Myocyte (in vitro differentiated cells): ENCODE results near the gene CACNA2D3. TPM values are rescaled to one million over a fixed set of nuclear protein-coding genes. Genes with fewer than 3 reads are reported as not detected.

Experiments
- DNase-seq: peaks from one replicate; pipeline ENCODE4 v3.0.0-alpha.2; 2012; ENCODE audit warnings: low read depth
- total RNA-seq: library from RNA; depleted of rRNA; stranded (reverse); fragments of >200 nt; gene quantifications from 2 replicates; pipeline ENCODE4 v1.2.3, GENCODE V29; 2014

CACNA2D3 gene
- total RNA-seq, 1 donor from 2014 or later = 0.11 TPM

- DNase-seq = no peak
These were observed 708.8 kb downstream of the CACNA2D3 start for GRCh38 chr3:54831112-54831511.

GRCh38 chr3:54832876-54833275, 710.5 kb downstream of the CACNA2D3 start:
- no peak for DNase-seq

- DNase-seq = no peak
These were observed 713.3 kb downstream of the CACNA2D3 start for GRCh38 chr3:54835701-54836100.

GRCh38 chr3:54836871-54837270, 714.5 kb downstream of the CACNA2D3 start:
- no peak for DNase-seq

- DNase-seq = no peak
These were observed 715.6 kb downstream of the CACNA2D3 start for GRCh38 chr3:54837964-54838363.

- no peak for DNase-seq
These were observed 719.1 kb downstream of the CACNA2D3 start for GRCh38 chr3:54841471-54841870.

GRCh38 chr3:54843352-54843751, 721.0 kb downstream of the CACNA2D3 start:
- DNase-seq = no peak

- DNase-seq = no peak
These were observed 721.9 kb downstream of the CACNA2D3 start for GRCh38 chr3:54844211-54844610.

GRCh38 chr3:54845011-54845410, 722.7 kb downstream of the CACNA2D3 start:
- no peak for DNase-seq

GRCh38 chr3:54845551-54845950, 723.2 kb downstream of the CACNA2D3 start:
- DNase-seq = no peak

- DNase-seq = no peak
These were observed 723.8 kb downstream of the CACNA2D3 start for GRCh38 chr3:54846119-54846518.

GRCh38 chr3:54847361-54847760, 725.0 kb downstream of the CACNA2D3 start:
- no peak for DNase-seq

- DNase-seq = no peak
These were observed 727.0 kb downstream of the CACNA2D3 start for GRCh38 chr3:54849360-54849759.

GRCh38 chr3:54850484-54851018, 728.2 kb downstream of the CACNA2D3 start:
- no peak for DNase-seq

- DNase-seq = peak; percentile 69
These were observed 731.4 kb downstream of the CACNA2D3 start for GRCh38 chr3:54853573-54854404.

- DNase-seq = peak; percentile 52
These were observed 733.9 kb downstream of the CACNA2D3 start for GRCh38 chr3:54856271-54856670.

- DNase-seq = peak; percentile 62
These were observed 735.0 kb downstream of the CACNA2D3 start for GRCh38 chr3:54857343-54857742.

- DNase-seq = no peak
These were observed 735.9 kb downstream of the CACNA2D3 start for GRCh38 chr3:54858093-54858785.

- DNase-seq = peak; percentile 28
These were observed 736.8 kb downstream of the CACNA2D3 start for GRCh38 chr3:54859184-54859583.

- no peak for DNase-seq
These were observed 739.1 kb downstream of the CACNA2D3 start for GRCh38 chr3:54861248-54862067.

GRCh38 chr3:54862526-54862925, 740.2 kb downstream of the CACNA2D3 start:
- no peak for DNase-seq
